ENCODE measurements around the gene NCOR2.

Gene NCOR2

GRCh38 chr12:124523071-124523470 lies 44.3 kb downstream of the NCOR2 start:
- H3K36me3 ChIP-seq, result no peaks in the 10 kb centered on the region
- no peak overlapping the region; the same call in 1 of the 2 replicates for H3K4me3 ChIP-seq
- H3K27me3 ChIP-seq, result no peaks in the 10 kb centered on the region
- no peaks in the 10 kb centered on the region for H3K9me3 ChIP-seq
- H3K4me2 ChIP-seq, result peak overlapping the region; percentile 98
- peaks cover 100% of the 10 kb centered on the region for H3K4me1 ChIP-seq
- H4K20me1 ChIP-seq, result peaks cover 100% of the 10 kb centered on the region
- H3K9ac ChIP-seq, result peak overlapping the region; percentile 66
- peak overlapping the region; percentile 89 for H3K27ac ChIP-seq
- TF ChIP-seq Cebpa-rat (IDR thresholded peaks at IDR 0.05), result no peak

- no peak for TF ChIP-seq Cebpa-rat (IDR thresholded peaks at IDR 0.05)
- no peaks in the 10 kb centered on the region for H3K27me3 ChIP-seq
- no peaks in the 10 kb centered on the region for H3K9me3 ChIP-seq
- peak overlapping the region; percentile 34; the same call in 1 of the 2 replicates for H3K4me3 ChIP-seq
- peak overlapping the region; percentile 89 for H3K27ac ChIP-seq
- H3K4me1 ChIP-seq, result peaks cover 100% of the 10 kb centered on the region
- H4K20me1 ChIP-seq, result peaks cover 100% of the 10 kb centered on the region
- peak overlapping the region; percentile 98 for H3K4me2 ChIP-seq
- H3K9ac ChIP-seq, result peak overlapping the region; percentile 63
- H3K36me3 ChIP-seq, result 0 out of 2 replicates have a peak, but pooled peaks cover 3% of the 10 kb centered on the region
These were observed 46.5 kb downstream of the NCOR2 start for GRCh38 chr12:124520907-124521306.

- peak overlapping the region; percentile 89 for H3K27ac ChIP-seq
- no peak for TF ChIP-seq Cebpa-rat (IDR thresholded peaks at IDR 0.05)
- H3K9ac ChIP-seq, result peak overlapping the region; percentile 63
- H3K27me3 ChIP-seq, result no peaks in the 10 kb centered on the region
- H3K36me3 ChIP-seq, result peaks cover 10% of the 10 kb centered on the region; the same call in 1 of the 2 replicates
- H3K9me3 ChIP-seq, result no peaks in the 10 kb centered on the region
- H4K20me1 ChIP-seq, result peaks cover 100% of the 10 kb centered on the region
- H3K4me3 ChIP-seq, result 0 out of 2 replicates have a peak overlapping the region, but pooled peaks have one; percentile 34
- peaks cover 99% of the 10 kb centered on the region for H3K4me1 ChIP-seq
- peak overlapping the region; percentile 98 for H3K4me2 ChIP-seq
These were observed 47.1 kb downstream of the NCOR2 start for GRCh38 chr12:124520265-124520701.

GRCh38 chr12:124519746-124520145 lies 47.7 kb downstream of the NCOR2 start:
- Histone ChIP-seq H3K4me3 (no peak overlapping the region), H4K20me1 (peaks cover 100% of the 10 kb centered on the region)

GRCh38 chr12:124518051-124518932 lies 49.1 kb downstream of the NCOR2 start:
- peaks cover 99% of the 10 kb centered on the region for H3K4me1 ChIP-seq
- H3K9me3 ChIP-seq, result no peaks in the 10 kb centered on the region
- H3K27me3 ChIP-seq, result no peaks in the 10 kb centered on the region
- H3K4me3 ChIP-seq, result no peak overlapping the region
- peak overlapping the region; percentile 52; the same call in 1 of the 2 replicates for H3K9ac ChIP-seq
- peak overlapping the region; percentile 98 for H3K4me2 ChIP-seq
- H3K36me3 ChIP-seq, result peaks cover 23% of the 10 kb centered on the region
- peaks cover 100% of the 10 kb centered on the region for H4K20me1 ChIP-seq
- no peak for TF ChIP-seq Cebpa-rat (IDR thresholded peaks at IDR 0.05)
- peak overlapping the region; percentile 89 for H3K27ac ChIP-seq

More at GRCh38 chr12:124519746-124520145, 47.7 kb downstream of the NCOR2 start:
- peak overlapping the region; percentile 63; the same call in 1 of the 2 replicates for H3K9ac ChIP-seq
- peaks cover 99% of the 10 kb centered on the region for H3K4me1 ChIP-seq
- H3K27me3 ChIP-seq, result no peaks in the 10 kb centered on the region
- no peaks in the 10 kb centered on the region for H3K9me3 ChIP-seq
- no peak for TF ChIP-seq Cebpa-rat (IDR thresholded peaks at IDR 0.05)
- peak overlapping the region; percentile 98 for H3K4me2 ChIP-seq
- peaks cover 15% of the 10 kb centered on the region for H3K36me3 ChIP-seq
- peak overlapping the region; percentile 89 for H3K27ac ChIP-seq
